GM23338 (cell line): ENCODE data around the gene PRPH. TPM values are rescaled to one million over a fixed set of nuclear protein-coding genes. Genes with fewer than 3 reads are reported as not detected.

ENCODE experiments used
- ATAC-seq: fragments of 200-7000 bp; cut with Tn5 transposase; 3 replicates; pipeline ENCODE4 v1.9.1; 2020
- DNase-seq: peaks from one replicate; pipeline ENCODE4 v3.0.0-alpha.2; 2015; ENCODE audit warnings: low spot score
- H2AFZ ChIP-seq: fragments of 200-600 bp; sonication (generic); 2 replicates; pipeline ENCODE4 v1.8.0; 2016; ENCODE audit warnings: antibody characterized with exemption, mild to moderate bottlenecking, moderate library complexity
- H3F3A ChIP-seq: fragments of 200-600 bp; sonication (generic); replicated peaks from 2 replicates; pipeline ENCODE4 v1.8.0; 2017; ENCODE audit warnings: antibody characterized with exemption, mixed run types, low read depth
- H3K27ac ChIP-seq: fragments of 200-600 bp; sonication (generic); 2 replicates; pipeline ENCODE4 v1.6.1; 2016; ENCODE audit warnings: low read depth
- H3K27me3 ChIP-seq: fragments of 200-600 bp; sonication (generic); 2 replicates; pipeline ENCODE4 v1.8.0; 2016; ENCODE audit warnings: mild to moderate bottlenecking, mixed run types, moderate library complexity; ENCODE audit not compliant: insufficient read depth
- H3K36me3 ChIP-seq: fragments of 200-600 bp; sonication (generic); 2 replicates; pipeline ENCODE4 v1.8.0; 2016; ENCODE audit warnings: mild to moderate bottlenecking; ENCODE audit not compliant: insufficient read depth
- H3K4me1 ChIP-seq: fragments of 200-600 bp; sonication (generic); 2 replicates; pipeline ENCODE4 v1.8.0; 2016; ENCODE audit warnings: mild to moderate bottlenecking, moderate library complexity; ENCODE audit not compliant: insufficient read depth
- H3K4me2 ChIP-seq: fragments of 200-600 bp; sonication (generic); 2 replicates; pipeline ENCODE4 v1.7.1; 2017; ENCODE audit warnings: mixed run types
- H3K4me3 ChIP-seq: fragments of 200-600 bp; sonication (generic); 2 replicates; pipeline ENCODE4 v1.6.1; 2016; ENCODE audit warnings: mixed run types
- H3K79me2 ChIP-seq: fragments of 200-600 bp; sonication (generic); replicated peaks from 2 replicates; pipeline ENCODE4 v1.8.0; 2017; ENCODE audit warnings: mild to moderate bottlenecking; ENCODE audit not compliant: insufficient read depth
- H3K9me2 ChIP-seq: fragments of 200-600 bp; sonication (generic); 2 replicates; pipeline ENCODE4 v1.8.0; 2017; ENCODE audit not compliant: insufficient read depth
- H4K20me1 ChIP-seq: fragments of 200-600 bp; sonication (generic); replicated peaks from 2 replicates; pipeline ENCODE4 v1.8.0; 2017; ENCODE audit warnings: mild to moderate bottlenecking; ENCODE audit not compliant: insufficient read depth
- H3K27ac Mint-ChIP-seq: 2 replicates; pipeline ENCODE4 v1.8.0; 2020; ENCODE audit warnings: inconsistent platforms, mild to moderate bottlenecking, moderate library complexity, mixed read lengths
- H3K27me3 Mint-ChIP-seq: 3 replicates; pipeline ENCODE4 v1.8.0; 2022; ENCODE audit warnings: low read depth, mild to moderate bottlenecking, moderate library complexity, mixed read lengths, inconsistent platforms; ENCODE audit not compliant: insufficient read depth, poor library complexity
- H3K36me3 Mint-ChIP-seq: 3 replicates; pipeline ENCODE4 v1.8.0; 2021; ENCODE audit warnings: low read depth, mild to moderate bottlenecking, inconsistent platforms, moderate library complexity, mixed read lengths
- H3K4me1 Mint-ChIP-seq: 3 replicates; pipeline ENCODE4 v1.8.0; 2020; ENCODE audit warnings: mild to moderate bottlenecking, inconsistent platforms, mixed read lengths
- H3K4me3 Mint-ChIP-seq: 3 replicates; pipeline ENCODE4 v1.8.0; 2021; ENCODE audit warnings: moderate library complexity, mild to moderate bottlenecking, inconsistent platforms, mixed read lengths
- H3K9me3 Mint-ChIP-seq: 3 replicates; pipeline ENCODE4 v1.8.0; 2020; ENCODE audit warnings: moderate library complexity, mild to moderate bottlenecking, inconsistent platforms, mixed read lengths
- CREB1 ChIP-seq: fragments of 250-450 bp; sonication (Bioruptor Pico); IDR thresholded peaks from 2 replicates; pipeline ENCODE4 v1.5.0; 2020; ENCODE audit warnings: low read depth, mild to moderate bottlenecking, moderate library complexity
- EZH2 ChIP-seq: fragments of 200-600 bp; sonication (generic); IDR thresholded peaks from one replicate; pipeline ENCODE4 v1.8.0; 2017; ENCODE audit warnings: antibody characterized with exemption, mild to moderate bottlenecking, low read depth; ENCODE audit not compliant: unreplicated experiment
- EZH2phosphoT487 ChIP-seq: fragments of 200-600 bp; sonication (generic); IDR thresholded peaks from one replicate; pipeline ENCODE4 v1.8.1; 2018; ENCODE audit warnings: antibody characterized with exemption; ENCODE audit not compliant: unreplicated experiment
- JUNB ChIP-seq: IDR thresholded peaks from one replicate; pipeline ENCODE4 v1.6.1; 2016; ENCODE audit warnings: antibody characterized with exemption; ENCODE audit not compliant: unreplicated experiment
- NANOG ChIP-seq: IDR thresholded peaks from 2 replicates; pipeline ENCODE4 v1.6.1; 2016; ENCODE audit warnings: antibody characterized with exemption, borderline replicate concordance
- POLR2AphosphoS5 ChIP-seq: IDR thresholded peaks from 2 replicates; pipeline ENCODE4 v1.6.1; 2016; ENCODE audit warnings: antibody characterized with exemption, low read depth
- STAT1 ChIP-seq: IDR thresholded peaks from one replicate; pipeline ENCODE4 v1.6.1; 2016; ENCODE audit warnings: antibody characterized with exemption; ENCODE audit not compliant: unreplicated experiment
- ZNF114 ChIP-seq: fragments of 250-450 bp; sonication (Bioruptor Pico); IDR thresholded peaks from 2 replicates; pipeline ENCODE4 v1.5.0; 2020; ENCODE audit warnings: mild to moderate bottlenecking, moderate library complexity
- polyA plus RNA-seq: library from polyadenylated mRNA; unstranded; fragments of >200 nt; fragmentation: Nextera tagmentation; extraction: Ambion mirVana; gene quantifications from 2 replicates; pipeline ENCODE4 v1.2.1, GENCODE V29; 2016
- total RNA-seq: library from RNA; depleted of rRNA; stranded (reverse); fragments of >200 nt; shearing (Covaris generic); gene quantifications from 2 replicates; pipeline ENCODE4 v1.2.3, GENCODE V29; 2014
- TF ChIP-seq, protein P1 (sequence below): IDR thresholded peaks from one replicate; pipeline ENCODE4 v1.6.1; 2018; ENCODE audit warnings: antibody characterized with exemption; ENCODE audit not compliant: unreplicated experiment
- TF ChIP-seq, protein P2 (sequence below): fragments of 250-450 bp; sonication (Bioruptor Pico); IDR thresholded peaks from 2 replicates; pipeline ENCODE4 v1.5.0; 2020; ENCODE audit warnings: mild to moderate bottlenecking, moderate library complexity
- TF ChIP-seq, protein P3 (sequence below), 2 experiments: fragments of 200-600 bp in 1 of 2; sonication (generic) in 1 of 2; conservative IDR thresholded peaks; 2 replicates each; pipeline versions ENCODE4 v1.5.1 to v1.6.1; 2016 to 2017; ENCODE audit warnings: antibody characterized with exemption in 2 of 2, low read depth in 2 of 2, mild to moderate bottlenecking in 2 of 2, moderate library complexity in 1 of 2

Gene PRPH
- total and polyA plus RNA-seq, 2 experiments from 2014 or later: 0.24 to 0.36 TPM

DNA sequence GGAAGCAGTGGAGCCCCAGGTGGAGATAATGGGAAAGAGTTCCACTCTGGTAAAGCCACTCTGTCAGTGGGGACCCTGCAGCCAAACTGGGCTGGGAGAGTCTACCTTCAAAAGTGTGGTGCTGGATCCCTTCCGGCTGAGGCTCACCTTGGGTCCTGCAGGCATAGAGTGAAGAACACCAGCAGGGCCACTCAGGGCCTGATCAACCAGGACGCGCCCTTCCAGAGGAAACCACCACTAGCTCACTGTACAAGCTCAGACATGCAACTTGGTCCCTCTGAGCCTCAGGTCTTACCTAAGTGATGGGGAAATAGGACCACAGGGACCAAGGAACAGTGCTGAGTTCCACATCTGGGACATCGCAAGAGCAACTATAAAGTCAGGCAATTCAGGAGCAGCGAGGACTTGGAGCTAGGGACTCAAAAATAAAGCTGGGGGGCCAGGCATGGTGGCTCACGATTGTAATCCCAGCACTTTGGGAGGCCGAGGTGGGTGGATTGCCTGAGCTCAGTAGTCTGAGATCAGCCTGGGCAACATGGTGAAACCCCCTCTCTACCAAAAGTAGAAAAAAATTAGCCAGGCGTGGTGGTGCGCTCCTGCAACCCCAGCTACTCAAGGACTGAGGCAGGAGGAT, 5.9 kb upstream of the PRPH start:
- Histone ChIP-seq H3K4me2 (no peak overlapping the region), H3K27me3 (peaks cover 63% of the 10 kb centered on the region), H3K79me2 (no peaks in the 10 kb centered on the region), H3K9me2 (no peaks in the 10 kb centered on the region), H3K4me1 (peaks cover 12% of the 10 kb centered on the region), H2AFZ (no peak overlapping the region), H3K4me3 (no peak overlapping the region), H3K36me3 (no peaks in the 10 kb centered on the region), H4K20me1 (no peaks in the 10 kb centered on the region), H3K27ac (no peak overlapping the region), H3F3A (0 out of 2 replicates have a peak, but pooled peaks cover under 1% of the 10 kb centered on the region)
- no peak for TF ChIP-seq NANOG
- TF ChIP-seq ZNF114 (CRISPR knock-in tag): no peak
- Mint-ChIP-seq H3K4me1 (peaks cover 12% of the 10 kb centered on the region; the same call in 2 of the 3 replicates), H3K27me3 (peaks cover 50% of the 10 kb centered on the region), H3K27ac (no peak overlapping the region), H3K4me3 (no peak overlapping the region), H3K9me3 (no peaks in the 10 kb centered on the region; the same call in 2 of the 3 replicates), H3K36me3 (no peaks in the 10 kb centered on the region)
- ATAC-seq (no peak), DNase-seq (no peak)

DNA sequence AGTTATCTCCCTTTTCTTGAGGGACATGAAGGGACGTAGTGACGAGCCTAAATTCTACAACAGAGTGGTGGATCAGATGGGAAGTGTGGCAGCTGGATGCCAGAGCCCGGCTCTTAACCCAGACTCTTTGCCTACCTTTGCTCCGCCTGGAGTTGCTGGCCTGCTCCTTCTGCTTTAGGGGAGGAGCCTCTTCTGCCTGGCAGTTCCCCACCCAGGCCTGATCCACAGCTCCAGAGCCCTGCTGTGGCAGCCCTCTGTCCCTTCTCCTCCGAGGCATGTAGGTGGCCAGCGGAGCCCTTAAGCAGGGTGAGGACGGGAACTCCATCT, 2.3 kb upstream of the PRPH start:
- DNase-seq: no peak
- H3K36me3 ChIP-seq: no peaks in the 10 kb centered on the region
- H3K27ac ChIP-seq: no peak overlapping the region
- no peaks in the 10 kb centered on the region for H4K20me1 ChIP-seq
- no peaks in the 10 kb centered on the region for H3K9me2 ChIP-seq
- no peak overlapping the region for H3K27ac Mint-ChIP-seq
- peak overlapping the region; percentile 48 for H3K4me3 ChIP-seq
- peaks cover 97% of the 10 kb centered on the region for H3K27me3 ChIP-seq
- ATAC-seq: no peak
- H3K4me2 ChIP-seq: peak overlapping the region; percentile 69
- no peak overlapping the region; the same call in 1 of the 2 replicates for H2AFZ ChIP-seq
- H3K36me3 Mint-ChIP-seq: no peaks in the 10 kb centered on the region
- peaks cover 25% of the 10 kb centered on the region for H3K4me1 ChIP-seq
- peaks cover 9% of the 10 kb centered on the region; the same call in 1 of the 2 replicates for H3F3A ChIP-seq
- no peaks in the 10 kb centered on the region for H3K79me2 ChIP-seq
- H3K9me3 Mint-ChIP-seq: no peaks in the 10 kb centered on the region; the same call in 2 of the 3 replicates
- H3K4me3 Mint-ChIP-seq: no peak overlapping the region
- H3K4me1 Mint-ChIP-seq: peaks cover 19% of the 10 kb centered on the region; the same call in 2 of the 3 replicates
- H3K27me3 Mint-ChIP-seq: peaks cover 84% of the 10 kb centered on the region
- no peak for TF ChIP-seq JUNB
- TF ChIP-seq, protein P1, sequence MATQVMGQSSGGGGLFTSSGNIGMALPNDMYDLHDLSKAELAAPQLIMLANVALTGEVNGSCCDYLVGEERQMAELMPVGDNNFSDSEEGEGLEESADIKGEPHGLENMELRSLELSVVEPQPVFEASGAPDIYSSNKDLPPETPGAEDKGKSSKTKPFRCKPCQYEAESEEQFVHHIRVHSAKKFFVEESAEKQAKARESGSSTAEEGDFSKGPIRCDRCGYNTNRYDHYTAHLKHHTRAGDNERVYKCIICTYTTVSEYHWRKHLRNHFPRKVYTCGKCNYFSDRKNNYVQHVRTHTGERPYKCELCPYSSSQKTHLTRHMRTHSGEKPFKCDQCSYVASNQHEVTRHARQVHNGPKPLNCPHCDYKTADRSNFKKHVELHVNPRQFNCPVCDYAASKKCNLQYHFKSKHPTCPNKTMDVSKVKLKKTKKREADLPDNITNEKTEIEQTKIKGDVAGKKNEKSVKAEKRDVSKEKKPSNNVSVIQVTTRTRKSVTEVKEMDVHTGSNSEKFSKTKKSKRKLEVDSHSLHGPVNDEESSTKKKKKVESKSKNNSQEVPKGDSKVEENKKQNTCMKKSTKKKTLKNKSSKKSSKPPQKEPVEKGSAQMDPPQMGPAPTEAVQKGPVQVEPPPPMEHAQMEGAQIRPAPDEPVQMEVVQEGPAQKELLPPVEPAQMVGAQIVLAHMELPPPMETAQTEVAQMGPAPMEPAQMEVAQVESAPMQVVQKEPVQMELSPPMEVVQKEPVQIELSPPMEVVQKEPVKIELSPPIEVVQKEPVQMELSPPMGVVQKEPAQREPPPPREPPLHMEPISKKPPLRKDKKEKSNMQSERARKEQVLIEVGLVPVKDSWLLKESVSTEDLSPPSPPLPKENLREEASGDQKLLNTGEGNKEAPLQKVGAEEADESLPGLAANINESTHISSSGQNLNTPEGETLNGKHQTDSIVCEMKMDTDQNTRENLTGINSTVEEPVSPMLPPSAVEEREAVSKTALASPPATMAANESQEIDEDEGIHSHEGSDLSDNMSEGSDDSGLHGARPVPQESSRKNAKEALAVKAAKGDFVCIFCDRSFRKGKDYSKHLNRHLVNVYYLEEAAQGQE: no peak
- no peak for TF ChIP-seq STAT1
- TF ChIP-seq CREB1 (CRISPR knock-in tag): no peak
- TF ChIP-seq, protein P2, sequence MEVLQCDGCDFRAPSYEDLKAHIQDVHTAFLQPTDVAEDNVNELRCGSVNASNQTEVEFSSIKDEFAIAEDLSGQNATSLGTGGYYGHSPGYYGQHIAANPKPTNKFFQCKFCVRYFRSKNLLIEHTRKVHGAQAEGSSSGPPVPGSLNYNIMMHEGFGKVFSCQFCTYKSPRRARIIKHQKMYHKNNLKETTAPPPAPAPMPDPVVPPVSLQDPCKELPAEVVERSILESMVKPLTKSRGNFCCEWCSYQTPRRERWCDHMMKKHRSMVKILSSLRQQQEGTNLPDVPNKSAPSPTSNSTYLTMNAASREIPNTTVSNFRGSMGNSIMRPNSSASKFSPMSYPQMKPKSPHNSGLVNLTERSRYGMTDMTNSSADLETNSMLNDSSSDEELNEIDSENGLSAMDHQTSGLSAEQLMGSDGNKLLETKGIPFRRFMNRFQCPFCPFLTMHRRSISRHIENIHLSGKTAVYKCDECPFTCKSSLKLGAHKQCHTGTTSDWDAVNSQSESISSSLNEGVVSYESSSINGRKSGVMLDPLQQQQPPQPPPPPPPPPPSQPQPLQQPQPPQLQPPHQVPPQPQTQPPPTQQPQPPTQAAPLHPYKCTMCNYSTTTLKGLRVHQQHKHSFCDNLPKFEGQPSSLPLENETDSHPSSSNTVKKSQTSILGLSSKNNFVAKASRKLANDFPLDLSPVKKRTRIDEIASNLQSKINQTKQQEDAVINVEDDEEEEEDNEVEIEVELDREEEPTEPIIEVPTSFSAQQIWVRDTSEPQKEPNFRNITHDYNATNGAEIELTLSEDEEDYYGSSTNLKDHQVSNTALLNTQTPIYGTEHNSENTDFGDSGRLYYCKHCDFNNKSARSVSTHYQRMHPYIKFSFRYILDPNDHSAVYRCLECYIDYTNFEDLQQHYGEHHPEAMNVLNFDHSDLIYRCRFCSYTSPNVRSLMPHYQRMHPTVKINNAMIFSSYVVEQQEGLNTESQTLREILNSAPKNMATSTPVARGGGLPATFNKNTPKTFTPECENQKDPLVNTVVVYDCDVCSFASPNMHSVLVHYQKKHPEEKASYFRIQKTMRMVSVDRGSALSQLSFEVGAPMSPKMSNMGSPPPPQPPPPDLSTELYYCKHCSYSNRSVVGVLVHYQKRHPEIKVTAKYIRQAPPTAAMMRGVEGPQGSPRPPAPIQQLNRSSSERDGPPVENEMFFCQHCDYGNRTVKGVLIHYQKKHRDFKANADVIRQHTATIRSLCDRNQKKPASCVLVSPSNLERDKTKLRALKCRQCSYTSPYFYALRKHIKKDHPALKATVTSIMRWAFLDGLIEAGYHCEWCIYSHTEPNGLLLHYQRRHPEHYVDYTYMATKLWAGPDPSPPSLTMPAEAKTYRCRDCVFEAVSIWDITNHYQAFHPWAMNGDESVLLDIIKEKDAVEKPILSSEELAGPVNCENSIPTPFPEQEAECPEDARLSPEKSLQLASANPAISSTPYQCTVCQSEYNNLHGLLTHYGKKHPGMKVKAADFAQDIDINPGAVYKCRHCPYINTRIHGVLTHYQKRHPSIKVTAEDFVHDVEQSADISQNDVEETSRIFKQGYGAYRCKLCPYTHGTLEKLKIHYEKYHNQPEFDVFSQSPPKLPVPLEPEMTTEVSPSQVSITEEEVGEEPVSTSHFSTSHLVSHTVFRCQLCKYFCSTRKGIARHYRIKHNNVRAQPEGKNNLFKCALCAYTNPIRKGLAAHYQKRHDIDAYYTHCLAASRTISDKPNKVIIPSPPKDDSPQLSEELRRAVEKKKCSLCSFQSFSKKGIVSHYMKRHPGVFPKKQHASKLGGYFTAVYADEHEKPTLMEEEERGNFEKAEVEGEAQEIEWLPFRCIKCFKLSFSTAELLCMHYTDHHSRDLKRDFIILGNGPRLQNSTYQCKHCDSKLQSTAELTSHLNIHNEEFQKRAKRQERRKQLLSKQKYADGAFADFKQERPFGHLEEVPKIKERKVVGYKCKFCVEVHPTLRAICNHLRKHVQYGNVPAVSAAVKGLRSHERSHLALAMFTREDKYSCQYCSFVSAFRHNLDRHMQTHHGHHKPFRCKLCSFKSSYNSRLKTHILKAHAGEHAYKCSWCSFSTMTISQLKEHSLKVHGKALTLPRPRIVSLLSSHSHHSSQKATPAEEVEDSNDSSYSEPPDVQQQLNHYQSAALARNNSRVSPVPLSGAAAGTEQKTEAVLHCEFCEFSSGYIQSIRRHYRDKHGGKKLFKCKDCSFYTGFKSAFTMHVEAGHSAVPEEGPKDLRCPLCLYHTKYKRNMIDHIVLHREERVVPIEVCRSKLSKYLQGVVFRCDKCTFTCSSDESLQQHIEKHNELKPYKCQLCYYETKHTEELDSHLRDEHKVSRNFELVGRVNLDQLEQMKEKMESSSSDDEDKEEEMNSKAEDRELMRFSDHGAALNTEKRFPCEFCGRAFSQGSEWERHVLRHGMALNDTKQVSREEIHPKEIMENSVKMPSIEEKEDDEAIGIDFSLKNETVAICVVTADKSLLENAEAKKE (CRISPR knock-in tag): no peak
- TF ChIP-seq EZH2phosphoT487: no peak
- TF ChIP-seq POLR2AphosphoS5: no peak
- TF ChIP-seq ZNF114 (CRISPR knock-in tag): no peak
- TF ChIP-seq, protein P3, sequence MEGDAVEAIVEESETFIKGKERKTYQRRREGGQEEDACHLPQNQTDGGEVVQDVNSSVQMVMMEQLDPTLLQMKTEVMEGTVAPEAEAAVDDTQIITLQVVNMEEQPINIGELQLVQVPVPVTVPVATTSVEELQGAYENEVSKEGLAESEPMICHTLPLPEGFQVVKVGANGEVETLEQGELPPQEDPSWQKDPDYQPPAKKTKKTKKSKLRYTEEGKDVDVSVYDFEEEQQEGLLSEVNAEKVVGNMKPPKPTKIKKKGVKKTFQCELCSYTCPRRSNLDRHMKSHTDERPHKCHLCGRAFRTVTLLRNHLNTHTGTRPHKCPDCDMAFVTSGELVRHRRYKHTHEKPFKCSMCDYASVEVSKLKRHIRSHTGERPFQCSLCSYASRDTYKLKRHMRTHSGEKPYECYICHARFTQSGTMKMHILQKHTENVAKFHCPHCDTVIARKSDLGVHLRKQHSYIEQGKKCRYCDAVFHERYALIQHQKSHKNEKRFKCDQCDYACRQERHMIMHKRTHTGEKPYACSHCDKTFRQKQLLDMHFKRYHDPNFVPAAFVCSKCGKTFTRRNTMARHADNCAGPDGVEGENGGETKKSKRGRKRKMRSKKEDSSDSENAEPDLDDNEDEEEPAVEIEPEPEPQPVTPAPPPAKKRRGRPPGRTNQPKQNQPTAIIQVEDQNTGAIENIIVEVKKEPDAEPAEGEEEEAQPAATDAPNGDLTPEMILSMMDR (conservative IDR thresholded peaks at IDR 0.05; ENCODE audit: low read depth in 2 of 2): no peak
- no peak for TF ChIP-seq EZH2
